GM18909 (cell line): ENCODE results near the gene FLT3LG.

ENCODE experiments used
- ATAC-seq: cut with Tn5 transposase; IDR thresholded peaks from one replicate; pipeline ENCODE4 v1.9.1; 2021; ENCODE audit warnings: mild to moderate bottlenecking; ENCODE audit not compliant: unreplicated experiment, poor library complexity

Gene FLT3LG, protein sequence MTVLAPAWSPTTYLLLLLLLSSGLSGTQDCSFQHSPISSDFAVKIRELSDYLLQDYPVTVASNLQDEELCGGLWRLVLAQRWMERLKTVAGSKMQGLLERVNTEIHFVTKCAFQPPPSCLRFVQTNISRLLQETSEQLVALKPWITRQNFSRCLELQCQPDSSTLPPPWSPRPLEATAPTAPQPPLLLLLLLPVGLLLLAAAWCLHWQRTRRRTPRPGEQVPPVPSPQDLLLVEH

DNA sequence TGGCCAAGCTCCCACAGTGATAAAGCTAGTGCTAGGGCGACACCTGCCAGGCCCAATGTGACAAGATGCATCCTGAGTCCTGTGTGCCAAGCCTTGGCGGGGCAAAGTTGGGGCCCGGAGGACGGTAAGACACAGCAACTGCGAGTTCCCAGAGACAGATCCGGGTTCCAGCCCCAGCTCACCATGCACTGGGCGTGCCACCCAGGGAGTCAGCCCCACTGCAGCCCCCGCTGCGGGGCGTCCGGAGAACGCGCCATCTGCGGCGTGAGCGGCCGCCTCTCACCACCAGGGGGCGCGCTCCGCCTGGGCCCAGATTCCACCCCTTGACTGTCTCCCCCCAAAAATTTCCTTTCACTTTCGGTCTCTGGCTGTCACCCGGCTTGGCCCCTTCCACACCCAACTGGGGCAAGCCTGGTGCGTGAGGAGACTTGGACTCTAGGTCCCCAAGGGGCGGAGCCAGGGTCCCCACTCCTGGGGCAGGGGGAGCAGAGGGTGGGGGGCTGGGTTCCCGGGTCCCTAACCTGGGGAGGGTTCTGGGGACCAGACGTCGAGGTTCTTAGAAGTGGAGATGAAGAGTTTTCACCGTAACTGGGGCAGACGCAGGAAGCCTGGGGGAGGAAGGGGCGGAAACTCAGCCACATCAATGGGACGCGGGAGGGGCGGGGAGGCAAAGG is at the start of gene FLT3LG:
TSS of gene FLT3LG (plus strand) at position 348 of the 674 bp plus-strand sequence. CDS start 425 bp downstream, outside the sequence.
- peak; percentile 59 for ATAC-seq

DNA sequence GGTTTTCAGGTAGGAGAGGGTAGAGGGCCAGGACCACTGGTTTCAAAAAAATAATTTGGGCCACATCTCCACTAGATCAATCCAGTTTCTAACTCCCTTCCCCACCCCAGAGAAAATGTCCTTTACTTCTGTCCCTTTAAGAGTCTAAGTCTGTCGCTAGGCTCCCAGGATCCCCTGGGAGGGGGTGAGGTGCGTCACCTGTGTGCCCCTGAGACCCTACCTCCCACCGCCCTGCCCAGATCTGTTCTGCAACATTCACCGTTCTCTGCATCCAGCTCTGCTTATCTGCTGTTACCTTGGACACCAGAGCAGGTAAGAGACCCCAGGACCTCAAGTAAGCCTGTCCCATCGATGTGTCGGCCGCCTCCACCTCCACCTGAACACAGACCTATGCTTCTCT is 48.8 kb upstream of the FLT3LG start, which contains the start of gene GFY:
TSS of gene GFY (plus strand) at position 211 of the 400 bp plus-strand sequence. CDS start 1,043 bp downstream, outside the sequence.
- ATAC-seq = no peak

- ATAC-seq = no peak
These were observed 48.0 kb upstream of the FLT3LG start for GRCh38 chr19:49425922-49426592.

DNA sequence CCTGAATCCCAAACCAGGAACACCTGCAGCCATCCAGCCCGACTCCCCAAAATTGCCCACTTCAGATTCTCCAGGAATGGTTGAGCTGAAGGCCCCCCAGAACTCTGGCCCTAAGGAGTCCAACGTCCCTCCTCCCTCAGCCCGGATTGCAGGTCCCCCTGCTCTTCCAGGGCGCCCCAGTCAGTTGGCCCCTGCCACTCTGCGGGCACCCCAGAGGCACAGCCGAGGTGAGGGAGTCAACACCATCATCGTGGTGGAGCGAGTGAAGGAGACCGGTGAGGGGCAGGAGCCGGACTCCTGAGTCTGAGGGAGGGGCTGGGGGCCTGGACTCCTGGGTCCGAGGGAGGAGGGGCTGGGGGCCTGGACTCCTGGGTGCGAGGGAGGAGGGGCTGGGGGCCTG is 46.7 kb upstream of the FLT3LG start:
- no peak for ATAC-seq

DNA sequence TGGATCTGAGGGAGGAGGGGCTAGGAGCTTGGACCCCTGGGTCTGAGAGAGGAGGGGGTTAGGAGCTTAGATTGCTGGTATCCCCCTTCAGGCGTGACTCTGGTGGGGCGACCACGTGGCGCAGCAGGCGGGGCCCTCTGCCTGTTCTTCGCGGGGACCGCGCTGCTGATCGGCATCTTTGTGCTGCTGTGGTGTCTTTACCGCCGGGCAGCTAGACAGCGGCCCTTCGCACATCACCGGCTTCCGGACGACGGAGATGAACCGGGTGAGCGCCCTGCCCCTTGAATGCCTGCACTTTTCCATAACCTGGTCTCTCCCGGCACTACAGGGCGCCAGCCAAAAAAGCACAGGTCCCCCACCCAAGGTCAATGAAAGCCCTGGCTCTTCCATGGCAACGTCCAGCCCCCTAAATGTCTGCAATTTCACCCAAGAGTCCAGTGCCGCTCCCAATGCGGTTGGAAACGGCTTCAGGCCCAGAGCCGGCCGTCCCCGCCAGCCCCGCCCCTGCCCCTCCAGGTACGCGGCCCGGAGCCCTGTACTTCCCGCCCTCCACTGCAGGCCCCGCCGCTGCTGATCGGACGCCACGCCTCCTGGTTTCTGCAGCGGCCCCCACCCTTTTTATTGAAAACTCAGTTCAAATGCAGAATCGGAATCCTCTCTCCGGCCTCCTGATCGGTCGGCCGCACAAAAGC is 46.0 kb upstream of the FLT3LG start:
- ATAC-seq = no peak

GRCh38 chr19:49428547-49429451 is 45.2 kb upstream of the FLT3LG start:
- ATAC-seq = no peak

DNA sequence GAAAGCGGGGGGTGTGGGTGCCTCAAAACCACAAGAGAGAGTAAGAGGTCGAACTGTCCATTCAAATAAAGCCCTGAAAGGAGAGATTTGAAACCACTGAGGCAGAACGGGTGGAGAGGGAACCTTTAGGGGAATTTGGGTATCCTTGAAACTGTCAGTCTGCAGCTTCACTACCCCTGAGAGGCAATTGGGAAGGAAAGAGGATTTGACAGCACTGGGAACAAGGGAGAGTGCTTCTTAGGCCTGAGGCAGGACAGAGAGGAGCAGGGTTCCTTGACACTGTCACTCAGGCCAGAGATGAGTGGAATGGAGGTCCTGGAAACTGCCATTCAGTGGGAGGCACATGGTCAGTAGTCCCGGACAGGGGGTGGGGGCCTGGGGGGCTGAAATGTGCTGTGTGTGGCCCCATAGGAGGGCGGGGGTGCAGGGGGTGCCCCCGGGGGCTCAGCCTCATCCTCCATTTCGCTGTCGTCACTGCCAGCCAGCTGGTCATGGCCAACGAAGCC is 43.8 kb upstream of the FLT3LG start:
- ATAC-seq = no peak

DNA sequence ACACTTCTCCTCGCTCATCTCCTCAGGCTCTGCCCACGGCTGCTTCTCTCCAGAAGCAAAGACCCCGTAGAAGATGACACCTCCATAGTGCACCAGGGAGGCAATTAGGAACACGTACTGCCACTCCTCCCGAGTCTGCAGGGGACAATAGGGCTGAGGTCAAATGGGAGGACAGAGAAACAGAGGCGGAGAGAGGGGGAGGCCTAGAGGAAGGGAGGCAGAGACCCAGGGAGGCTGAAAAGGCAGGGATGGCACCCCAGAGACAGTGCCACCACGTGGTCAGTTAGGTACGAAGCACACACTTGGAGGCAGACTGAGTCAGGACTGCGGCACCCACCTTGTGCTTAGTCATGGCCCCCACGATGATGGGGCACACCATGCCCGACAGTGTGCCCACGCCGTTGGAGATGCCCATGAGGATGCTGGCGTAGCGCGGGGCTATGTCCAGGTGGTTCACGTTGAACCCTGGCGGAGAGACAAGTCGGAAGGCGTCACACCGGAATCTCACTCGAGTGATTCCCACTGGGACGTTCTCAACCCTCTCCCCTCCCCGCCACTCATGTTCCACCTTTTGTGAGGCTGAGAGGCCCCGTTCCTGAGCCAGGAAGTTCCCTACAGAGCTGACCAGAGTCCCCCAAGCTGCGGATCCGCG is 43.2 kb upstream of the FLT3LG start:
- ATAC-seq = no peak

DNA sequence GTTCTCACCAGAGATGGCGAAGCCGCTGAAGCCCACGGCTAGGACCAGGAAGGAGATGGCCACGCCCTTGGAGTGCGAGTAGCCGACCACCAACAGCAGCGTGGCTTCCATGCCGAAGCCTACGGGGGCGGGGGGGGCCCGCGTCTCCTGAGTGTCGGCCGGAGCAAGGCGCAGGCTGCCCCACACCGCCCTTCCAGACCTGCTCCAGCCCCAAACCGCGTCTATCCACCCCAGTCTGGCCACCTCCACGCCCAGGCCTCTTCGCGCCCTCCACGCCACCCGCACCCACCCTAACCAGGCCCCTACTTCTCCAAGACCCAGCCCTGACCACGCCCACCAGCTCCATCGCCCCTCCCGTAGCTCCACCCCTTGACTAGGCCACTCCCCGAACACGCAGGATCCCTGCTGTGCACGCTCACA is 42.7 kb upstream of the FLT3LG start:
- no peak for ATAC-seq

DNA sequence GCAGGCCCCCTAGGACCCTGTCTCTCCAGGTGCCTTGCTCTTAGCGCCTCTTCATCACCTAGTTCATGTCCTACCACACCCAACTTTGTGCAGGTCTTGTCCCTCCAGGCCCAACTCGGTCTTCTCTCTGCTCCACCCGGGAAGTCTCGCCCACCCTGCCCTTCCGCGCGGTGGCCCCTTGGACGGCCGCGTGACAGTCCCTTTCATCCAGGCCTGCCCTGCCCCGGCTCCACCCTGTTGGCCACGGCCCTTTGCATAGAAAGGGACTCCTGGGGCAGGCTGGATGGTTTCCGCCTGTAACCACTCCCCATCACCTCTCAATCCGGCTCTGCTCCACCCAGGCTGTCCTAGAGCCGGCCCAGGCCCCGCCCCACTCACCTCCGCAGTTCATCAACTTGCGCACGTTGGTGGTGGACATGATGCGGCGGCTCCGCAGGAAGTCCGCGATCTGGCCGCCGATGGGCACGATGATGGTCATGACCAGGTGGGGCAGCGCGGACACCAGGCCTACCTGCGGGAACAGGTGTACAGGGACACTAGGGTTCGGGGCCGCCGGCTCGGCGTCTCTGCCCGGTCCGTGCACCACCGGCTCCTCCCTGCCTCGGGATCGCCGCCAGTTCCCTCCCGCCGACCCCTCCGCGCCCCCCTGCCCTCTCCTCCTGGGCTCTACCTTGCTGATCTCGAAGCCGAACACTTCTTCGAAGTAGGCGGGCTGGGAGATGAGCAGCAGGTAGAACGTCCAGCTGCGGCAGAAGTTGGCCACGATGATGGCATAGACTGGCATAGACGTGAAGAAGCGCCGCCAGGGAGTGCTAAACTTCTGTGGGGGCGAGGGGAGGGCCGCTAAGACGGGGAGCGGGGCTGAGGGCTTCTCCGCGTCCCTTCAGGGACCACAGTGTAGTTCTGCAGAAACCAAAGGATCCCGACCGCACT is 41.6 kb upstream of the FLT3LG start:
- ATAC-seq = no peak

- ATAC-seq = no peak
These were observed 40.6 kb upstream of the FLT3LG start for GRCh38 chr19:49433240-49433901.

- ATAC-seq = no peak
These were observed 39.0 kb upstream of the FLT3LG start for GRCh38 chr19:49434907-49435583.

- no peak for ATAC-seq
These were observed 38.3 kb upstream of the FLT3LG start for GRCh38 chr19:49435670-49436069.

- no peak for ATAC-seq
These were observed 37.5 kb upstream of the FLT3LG start for GRCh38 chr19:49436381-49437017.

DNA sequence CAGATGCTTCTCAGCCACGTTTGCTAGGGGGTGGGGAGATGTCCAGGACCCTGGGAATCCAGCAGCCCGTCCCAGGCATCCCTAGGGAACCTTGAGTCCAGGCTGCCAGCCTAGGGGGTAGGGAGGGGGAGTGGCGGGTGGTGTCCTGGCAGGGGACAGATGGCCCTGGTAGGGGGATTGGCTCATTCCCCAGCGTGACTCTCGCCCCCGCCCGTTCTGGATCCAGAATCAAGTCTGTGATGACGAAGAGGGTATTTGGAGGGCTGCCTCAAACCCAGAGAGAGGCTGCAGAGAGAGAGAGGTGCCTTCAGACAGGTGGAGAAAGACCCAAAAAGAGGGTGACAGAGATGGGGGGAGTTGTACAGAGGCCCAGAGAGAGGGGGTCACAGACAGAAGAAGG is 36.8 kb upstream of the FLT3LG start:
- no peak for ATAC-seq

DNA sequence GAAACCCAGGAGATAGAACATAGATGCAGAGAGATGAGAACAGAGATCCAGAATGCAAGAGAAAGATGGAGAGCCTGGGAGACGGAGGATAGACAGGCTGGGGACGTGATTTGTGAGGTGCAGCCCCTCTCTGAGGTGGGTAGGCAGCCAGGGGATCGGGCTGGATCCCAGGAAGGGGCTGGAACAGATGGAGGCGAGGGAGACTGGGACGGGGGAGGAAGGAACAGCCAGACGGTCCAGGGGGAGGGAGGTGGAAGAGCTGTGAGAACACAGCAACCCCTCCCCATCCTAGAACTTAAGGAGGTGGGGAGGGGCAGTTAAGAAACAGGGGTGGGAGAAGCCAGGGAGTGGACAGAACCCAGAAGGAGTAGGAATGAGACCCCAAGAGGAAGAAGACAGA is 35.8 kb upstream of the FLT3LG start:
- ATAC-seq = no peak

DNA sequence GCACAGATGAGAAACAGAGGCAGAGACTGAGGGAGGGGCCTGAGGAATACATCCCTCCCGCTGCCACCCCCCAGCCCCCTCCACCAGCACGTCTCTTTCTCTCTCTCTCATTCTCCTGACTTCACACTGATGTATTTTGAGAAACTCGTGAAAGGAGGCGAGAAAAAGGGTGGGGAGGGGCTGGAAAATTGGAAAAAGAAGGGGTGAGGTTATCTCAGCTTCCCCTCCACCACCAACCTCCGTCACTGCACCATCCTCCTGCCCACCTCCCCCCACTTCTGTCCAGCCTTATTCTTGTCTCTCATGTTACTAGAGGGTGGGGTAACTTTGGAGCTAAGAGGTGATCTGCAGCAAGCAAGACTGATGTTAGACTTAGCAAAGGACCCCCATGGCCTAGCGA is 34.2 kb upstream of the FLT3LG start:
- no peak for ATAC-seq
